Activated CD4-positive, alpha-beta memory T cell treated with anti-CD3 and anti-CD28 coated beads, Interleukin-2, amount 10 ng/mL, durations not matched to agents 7 days and 5 days (primary cell): ENCODE measurements around the gene PRKCH. TPM values are rescaled to one million over a fixed set of nuclear protein-coding genes. Genes with fewer than 3 reads are reported as not detected.

ENCODE experiments used
- CTCF ChIA-PET: fragments of 350-600 bp; sonication (Branson Sonifier 250); formaldehyde crosslinking; loops from one replicate; lab custom pipeline; 2021; ENCODE audit warnings: antibody characterized with exemption, inconsistent platforms; lab: Charles Lee
- POLR2A ChIA-PET: fragments of 350-600 bp; sonication (Branson Sonifier 250); formaldehyde crosslinking; loops from one replicate; lab custom pipeline; 2021; ENCODE audit warnings: antibody characterized with exemption; lab: Charles Lee
- DNase-seq: peaks from one replicate; pipeline ENCODE4 v3.0.0-alpha.2; 2020
- H3K27ac Mint-ChIP-seq: one replicate; pipeline ENCODE4 v1.8.0; 2021; ENCODE audit warnings: mild to moderate bottlenecking, mixed read lengths
- H3K27me3 Mint-ChIP-seq: one replicate; pipeline ENCODE4 v1.8.0; 2021; ENCODE audit warnings: mixed read lengths
- H3K36me3 Mint-ChIP-seq: one replicate; pipeline ENCODE4 v1.8.0; 2021; ENCODE audit warnings: low read depth, mixed read lengths
- H3K4me1 Mint-ChIP-seq: one replicate; pipeline ENCODE4 v1.8.0; 2021; ENCODE audit warnings: mixed read lengths
- H3K4me3 Mint-ChIP-seq: one replicate; pipeline ENCODE4 v1.8.0; 2021; ENCODE audit warnings: mild to moderate bottlenecking, mixed read lengths
- H3K9me3 Mint-ChIP-seq: one replicate; pipeline ENCODE4 v1.8.0; 2021; ENCODE audit warnings: mixed read lengths
- total RNA-seq, 2 experiments: library from RNA; stranded (reverse); gene quantifications; one replicate each; pipeline ENCODE4 v1.2.3, GENCODE V29; 2021

Gene PRKCH
- total RNA-seq, 2 experiments from 2014 or later: 186 to 195 TPM

GRCh38 chr14:61516964-61517653, 195.7 kb downstream of the PRKCH start:
- ChIA-PET POLR2A (no interaction called here), CTCF (no interaction called here)
- Mint-ChIP-seq H3K4me1 (peaks cover 62% of the 10 kb centered on the region), H3K27ac (no peak overlapping the region), H3K4me3 (no peak overlapping the region), H3K36me3 (peaks cover 67% of the 10 kb centered on the region), H3K27me3 (no peaks in the 10 kb centered on the region), H3K9me3 (no peaks in the 10 kb centered on the region)
- no peak for DNase-seq

- CTCF ChIA-PET: no interaction called here
- H3K36me3 Mint-ChIP-seq: peaks cover 70% of the 10 kb centered on the region
- no peaks in the 10 kb centered on the region for H3K27me3 Mint-ChIP-seq
- peaks cover 66% of the 10 kb centered on the region for H3K4me1 Mint-ChIP-seq
- no peak for DNase-seq
- POLR2A ChIA-PET: no interaction called here
- H3K4me3 Mint-ChIP-seq: no peak overlapping the region
- no peak overlapping the region for H3K27ac Mint-ChIP-seq
- no peaks in the 10 kb centered on the region for H3K9me3 Mint-ChIP-seq
Measured at GRCh38 chr14:61517911-61518384, 196.6 kb downstream of the PRKCH start.

- Mint-ChIP-seq H3K27ac (no peak overlapping the region), H3K4me3 (no peak overlapping the region), H3K9me3 (no peaks in the 10 kb centered on the region), H3K4me1 (peaks cover 68% of the 10 kb centered on the region), H3K36me3 (peaks cover 71% of the 10 kb centered on the region), H3K27me3 (no peaks in the 10 kb centered on the region)
- POLR2A ChIA-PET: no interaction called here
- DNase-seq: no peak
- CTCF ChIA-PET: no interaction called here
Measured at GRCh38 chr14:61518403-61518802, 197.0 kb downstream of the PRKCH start.

GRCh38 chr14:61519106-61519505, 197.7 kb downstream of the PRKCH start:
- Mint-ChIP-seq H3K36me3 (peaks cover 69% of the 10 kb centered on the region), H3K4me3 (no peak overlapping the region), H3K27me3 (no peaks in the 10 kb centered on the region), H3K9me3 (no peaks in the 10 kb centered on the region), H3K4me1 (peaks cover 71% of the 10 kb centered on the region), H3K27ac (no peak overlapping the region)
- POLR2A ChIA-PET: no interaction called here
- no peak for DNase-seq
- CTCF ChIA-PET: interaction anchor here (2.4 kb wide), 1 partner anchor 44 kb away, joined by 7 read pairs; no protein-coding TSS in a partner anchor

GRCh38 chr14:61519735-61520134, 198.4 kb downstream of the PRKCH start:
- no peak for DNase-seq
- no peaks in the 10 kb centered on the region for H3K9me3 Mint-ChIP-seq
- no peak overlapping the region for H3K4me3 Mint-ChIP-seq
- H3K36me3 Mint-ChIP-seq: peaks cover 64% of the 10 kb centered on the region
- CTCF ChIA-PET: interaction anchor here (2.4 kb wide), 1 partner anchor 44 kb away, joined by 7 read pairs; no protein-coding TSS in a partner anchor
- H3K27ac Mint-ChIP-seq: no peak overlapping the region
- H3K4me1 Mint-ChIP-seq: peaks cover 73% of the 10 kb centered on the region
- H3K27me3 Mint-ChIP-seq: no peaks in the 10 kb centered on the region
- POLR2A ChIA-PET: no interaction called here

- ChIA-PET POLR2A (no interaction called here), CTCF (interaction anchor here (0.5 to 2.4 kb wide), 2 partner anchors 17 to 45 kb away, joined by 3 to 7 read pairs; no protein-coding TSS in a partner anchor)
- peaks cover 74% of the 10 kb centered on the region for H3K4me1 Mint-ChIP-seq
- H3K4me3 Mint-ChIP-seq: no peak overlapping the region
- H3K9me3 Mint-ChIP-seq: no peaks in the 10 kb centered on the region
- H3K36me3 Mint-ChIP-seq: peaks cover 58% of the 10 kb centered on the region
- DNase-seq: no peak
- H3K27me3 Mint-ChIP-seq: no peaks in the 10 kb centered on the region
- no peak overlapping the region for H3K27ac Mint-ChIP-seq
Measured at GRCh38 chr14:61520576-61520975, 199.2 kb downstream of the PRKCH start.

- CTCF ChIA-PET: interaction anchor here (0.7 to 2.4 kb wide), 2 partner anchors 46 to 369 kb away, joined by 3 to 7 read pairs; no protein-coding TSS in a partner anchor
- DNase-seq: no peak
- H3K9me3 Mint-ChIP-seq: no peaks in the 10 kb centered on the region
- H3K4me1 Mint-ChIP-seq: peaks cover 75% of the 10 kb centered on the region
- POLR2A ChIA-PET: interaction anchor here (8.2 kb wide), 1 partner anchor 46 kb away, joined by 80 read pairs; no protein-coding TSS in a partner anchor
- no peak overlapping the region for H3K4me3 Mint-ChIP-seq
- H3K27ac Mint-ChIP-seq: no peak overlapping the region
- H3K36me3 Mint-ChIP-seq: peaks cover 54% of the 10 kb centered on the region
- no peaks in the 10 kb centered on the region for H3K27me3 Mint-ChIP-seq
Measured at GRCh38 chr14:61521773-61522172, 200.4 kb downstream of the PRKCH start.

- H3K36me3 Mint-ChIP-seq: peaks cover 60% of the 10 kb centered on the region
Measured at GRCh38 chr14:61523751-61524150, 202.4 kb downstream of the PRKCH start.

GRCh38 chr14:61524211-61524806, 202.9 kb downstream of the PRKCH start:
- ChIA-PET POLR2A (interaction anchor here (1.0 to 8.2 kb wide), 14 partner anchors 12 to 237 kb away, joined by 3 to 80 read pairs (median 7); partner anchors contain the start of genes HIF1A and SNAPC1), CTCF (interaction anchor here (1.1 to 2.7 kb wide), 6 partner anchors 9 to 201 kb away, joined by 3 to 8 read pairs (median 4); no protein-coding TSS in a partner anchor)
- peaks cover 65% of the 10 kb centered on the region for H3K36me3 Mint-ChIP-seq
- no peaks in the 10 kb centered on the region for H3K27me3 Mint-ChIP-seq
- H3K4me3 Mint-ChIP-seq: no peak overlapping the region
- H3K27ac Mint-ChIP-seq: peak overlapping the region; percentile 72
- peaks cover 79% of the 10 kb centered on the region for H3K4me1 Mint-ChIP-seq
- no peak for DNase-seq
- H3K9me3 Mint-ChIP-seq: no peaks in the 10 kb centered on the region

More at GRCh38 chr14:61523751-61524150, 202.4 kb downstream of the PRKCH start:
- no peak overlapping the region for H3K4me3 Mint-ChIP-seq
- ChIA-PET CTCF (interaction anchor here (1.0 to 2.7 kb wide), 5 partner anchors 45 to 313 kb away, joined by 3 to 8 read pairs (median 4); no protein-coding TSS in a partner anchor), POLR2A (interaction anchor here (1.0 to 8.2 kb wide), 11 partner anchors 17 to 238 kb away, joined by 3 to 80 read pairs (median 7); partner anchors contain the start of genes HIF1A and SNAPC1)
- peaks cover 75% of the 10 kb centered on the region for H3K4me1 Mint-ChIP-seq
- no peaks in the 10 kb centered on the region for H3K9me3 Mint-ChIP-seq
- H3K27me3 Mint-ChIP-seq: no peaks in the 10 kb centered on the region
- H3K27ac Mint-ChIP-seq: peak overlapping the region; percentile 48
- DNase-seq: no peak

GRCh38 chr14:61524936-61525292, 203.5 kb downstream of the PRKCH start:
- Mint-ChIP-seq H3K27ac (peak overlapping the region; percentile 72), H3K27me3 (no peaks in the 10 kb centered on the region), H3K4me3 (peak overlapping the region; percentile 40), H3K4me1 (peaks cover 80% of the 10 kb centered on the region), H3K9me3 (no peaks in the 10 kb centered on the region), H3K36me3 (peaks cover 67% of the 10 kb centered on the region)
- no peak for DNase-seq
- ChIA-PET POLR2A (interaction anchor here (0.7 to 8.2 kb wide), 19 partner anchors 13 to 276 kb away, joined by 3 to 80 read pairs (median 4); partner anchors contain the start of genes HIF1A and SNAPC1), CTCF (interaction anchor here (0.8 to 2.7 kb wide), 7 partner anchors 9 to 312 kb away, joined by 3 to 9 read pairs (median 4); no protein-coding TSS in a partner anchor)

- peak overlapping the region; percentile 72 for H3K27ac Mint-ChIP-seq
- H3K4me1 Mint-ChIP-seq: peaks cover 82% of the 10 kb centered on the region
- ChIA-PET POLR2A (interaction anchor here (0.7 to 8.2 kb wide), 22 partner anchors 14 to 277 kb away, joined by 3 to 80 read pairs (median 4); partner anchors contain the start of genes HIF1A and SNAPC1), CTCF (interaction anchor here (0.7 to 2.7 kb wide), 9 partner anchors 8 to 311 kb away, joined by 3 to 9 read pairs (median 4); no protein-coding TSS in a partner anchor)
- H3K9me3 Mint-ChIP-seq: no peaks in the 10 kb centered on the region
- peak overlapping the region; percentile 40 for H3K4me3 Mint-ChIP-seq
- H3K36me3 Mint-ChIP-seq: peaks cover 68% of the 10 kb centered on the region
- H3K27me3 Mint-ChIP-seq: no peaks in the 10 kb centered on the region
- DNase-seq: peak; percentile 87
Measured at GRCh38 chr14:61525293-61526011, 204.1 kb downstream of the PRKCH start.
